H1 (cell line): Measurements from ENCODE around the gene CAMKMT. TPM values are rescaled to one million over a fixed set of nuclear protein-coding genes. Genes with fewer than 3 reads are reported as not detected.

Experiments
- BACH1 ChIP-seq: IDR thresholded peaks from 2 replicates; pipeline ENCODE4 v1.6.1; 2012; ENCODE audit warnings: low read length, improper control_type of control experiment
- CBX8 ChIP-seq: fragments of 300-800, 300-1000 bp; sonication (generic); IDR thresholded peaks from 2 replicates; pipeline ENCODE4 v1.7.1; 2016; ENCODE audit warnings: low read depth, low read length, borderline replicate concordance
- CHD2 ChIP-seq: IDR thresholded peaks from 2 replicates; pipeline ENCODE4 v1.6.1; 2012; ENCODE audit warnings: low read length, improper control_type of control experiment
- CHD7 ChIP-seq: fragments of 300-600 bp; sonication (generic); IDR thresholded peaks from 2 replicates; pipeline ENCODE4 v1.7.1; 2012; ENCODE audit warnings: low read length, moderate library complexity, mild to moderate bottlenecking, inconsistent platforms; ENCODE audit not compliant: insufficient replicate concordance
- CREB1 ChIP-seq: IDR thresholded peaks from 2 replicates; pipeline ENCODE4 v1.6.1; 2012; ENCODE audit warnings: inconsistent platforms
- FOSL1 ChIP-seq: IDR thresholded peaks from 2 replicates; pipeline ENCODE4 v1.6.1; 2011; ENCODE audit warnings: mild to moderate bottlenecking, low read depth, low read length, moderate library complexity; ENCODE audit not compliant: insufficient read depth
- MAFK ChIP-seq: IDR thresholded peaks from 2 replicates; pipeline ENCODE4 v1.6.1; 2012; ENCODE audit warnings: low read depth, mild to moderate bottlenecking, improper control_type of control experiment, low read length
- TCF12 ChIP-seq: IDR thresholded peaks from 2 replicates; pipeline ENCODE4 v1.6.1; 2011; ENCODE audit warnings: low read depth, mild to moderate bottlenecking, low read length
- USF2 ChIP-seq: IDR thresholded peaks from 2 replicates; pipeline ENCODE4 v1.6.1; 2011; ENCODE audit warnings: low read length, improper control_type of control experiment
- YY1 ChIP-seq: IDR thresholded peaks from 2 replicates; pipeline ENCODE4 v1.6.1; 2011; ENCODE audit warnings: low read depth, mild to moderate bottlenecking, low read length
- polyA plus RNA-seq, 7 experiments: library from polyadenylated mRNA; depleted of rRNA in 3 of 7; stranded (reverse) in 5 of 7; unstranded in 2 of 7; fragments of >200 nt in 5 of 7; fragments of 200-250 nt in 2 of 7; gene quantifications; 1 replicate in 5 of 7; 2 replicates in 1 of 7; 4 replicates in 1 of 7; pipeline versions ENCODE4 v1.2.1 to v1.2.3, GENCODE V29; 2011 to 2013; ENCODE audit warnings: missing spikeins in 2 of 7, mixed read lengths in 2 of 7
- total RNA-seq: library from RNA; stranded (reverse); fragmentation: NEBNext Ultra II Directional; extraction: Animal tissue kit (Norgen Biotek cat#: 25700); gene quantifications from 2 replicates; pipeline ENCODE4 v1.2.1, GENCODE V29; 2021

The CAMKMT gene
- total and polyA plus RNA-seq, 2 of the 8 experiments (the other 6 are each of a cell fraction or from before 2014, with no cell fraction given) = 14.7 to 22.4 TPM

- TF ChIP-seq CHD7 (no peak), TCF12 (no peak), MAFK (no peak), FOSL1 (no peak), YY1 (no peak), USF2 (no peak), BACH1 (no peak), CHD2 (no peak), CBX8 (no peak), CREB1 (no peak)
- TF ChIP-seq, all 59 proteins: peak for 0
Observed at GRCh38 chr2:44464437-44464836, 102.7 kb downstream of the CAMKMT start (continued).
